GM19193 (cell line): Measurements from ENCODE around the gene STARD13.

Experiments used
- POLR2A ChIP-seq: IDR thresholded peaks from 4 replicates; pipeline ENCODE4 v1.6.1; 2011; ENCODE audit not compliant: insufficient read depth, insufficient read length; ENCODE audit errors: extremely low read depth

STARD13 gene

GRCh38 chr13:33176526-33176925 lies 109.0 kb downstream of the STARD13 start:
- TF ChIP-seq POLR2A = no peak

DNA sequence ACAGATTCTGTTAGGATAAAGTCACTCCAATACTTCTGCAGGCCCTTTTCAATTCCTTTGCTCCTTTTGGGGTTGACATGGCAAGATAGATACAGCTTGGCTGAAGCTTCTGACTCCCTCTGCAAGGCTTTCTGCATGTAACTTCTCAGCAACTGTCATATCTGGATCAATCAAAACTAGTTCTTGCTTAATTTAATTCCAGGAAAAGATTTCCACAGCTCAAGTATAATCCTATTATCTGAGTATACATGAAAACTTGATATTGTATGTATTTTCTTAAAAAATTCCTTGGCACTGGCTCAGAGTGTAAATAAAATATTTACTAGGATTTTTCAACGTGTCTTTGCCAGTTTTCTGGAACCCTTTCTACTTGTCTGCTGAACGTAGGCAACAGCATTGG lies 109.6 kb downstream of the STARD13 start:
- no peak for TF ChIP-seq POLR2A

- no peak for TF ChIP-seq POLR2A
These were observed 110.6 kb downstream of the STARD13 start for GRCh38 chr13:33174931-33175330.

GRCh38 chr13:33174491-33174890 lies 111.1 kb downstream of the STARD13 start:
- TF ChIP-seq POLR2A = no peak

- no peak for TF ChIP-seq POLR2A
These were observed 112.6 kb downstream of the STARD13 start for GRCh38 chr13:33172911-33173310.

- TF ChIP-seq POLR2A = no peak
These were observed 113.2 kb downstream of the STARD13 start for GRCh38 chr13:33172400-33172799.

DNA sequence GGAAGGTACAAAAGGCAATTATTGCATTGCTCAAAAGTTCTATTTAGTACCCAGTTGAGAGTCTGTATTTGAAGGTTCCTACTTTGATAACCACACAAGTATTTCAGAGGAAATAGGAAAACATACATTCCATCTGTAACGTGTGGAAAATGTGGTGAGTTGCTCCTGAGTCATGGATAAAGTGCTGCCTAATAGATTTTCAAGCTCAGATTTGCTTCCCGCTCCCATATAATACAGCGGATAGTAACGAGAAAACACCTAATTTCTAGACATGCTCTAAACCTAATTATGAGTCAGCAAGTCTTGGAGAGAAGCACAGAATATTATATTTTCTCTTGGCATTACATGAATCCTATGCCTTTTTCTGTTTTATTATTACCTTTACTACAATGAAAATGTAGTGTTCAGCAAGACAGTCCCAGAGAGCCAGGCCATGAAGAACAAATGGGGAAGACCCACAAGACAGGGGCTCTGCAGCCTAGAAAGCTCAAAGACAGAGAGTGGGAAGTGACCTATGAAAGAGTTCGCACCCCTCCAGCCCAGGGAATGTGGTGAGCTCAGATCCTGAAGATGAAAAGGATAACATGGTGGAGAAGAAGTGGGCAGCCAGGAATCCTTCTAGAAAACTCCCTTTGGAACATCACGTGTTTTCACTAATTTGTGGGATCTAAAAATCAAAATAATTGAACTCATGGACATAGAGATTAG lies 116.1 kb downstream of the STARD13 start:
- TF ChIP-seq POLR2A = no peak

- no peak for TF ChIP-seq POLR2A
These were observed 117.1 kb downstream of the STARD13 start for GRCh38 chr13:33168321-33168960.

DNA sequence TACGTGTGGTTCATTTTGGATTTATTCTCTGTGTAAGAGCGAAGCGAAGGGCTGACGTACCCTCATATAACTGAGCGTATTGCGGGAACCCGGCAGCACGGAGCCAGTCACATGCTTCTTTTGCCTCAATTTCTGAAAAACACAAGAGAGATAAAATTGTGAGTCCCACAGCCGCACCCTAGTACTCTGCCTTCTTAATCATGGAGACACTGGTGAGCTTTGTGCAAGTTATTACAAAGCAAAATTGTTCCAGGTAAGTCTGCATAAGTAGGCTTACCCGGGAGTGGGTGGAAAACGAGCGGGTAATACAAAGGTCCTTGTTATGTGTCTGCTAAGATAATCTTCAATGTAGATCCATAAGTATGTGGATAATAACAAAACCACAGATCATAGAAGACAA lies 118.1 kb downstream of the STARD13 start:
- no peak for TF ChIP-seq POLR2A

- no peak for TF ChIP-seq POLR2A
These were observed 119.8 kb downstream of the STARD13 start for GRCh38 chr13:33165787-33166186.

- no peak for TF ChIP-seq POLR2A
These were observed 121.2 kb downstream of the STARD13 start for GRCh38 chr13:33164331-33164730.

DNA sequence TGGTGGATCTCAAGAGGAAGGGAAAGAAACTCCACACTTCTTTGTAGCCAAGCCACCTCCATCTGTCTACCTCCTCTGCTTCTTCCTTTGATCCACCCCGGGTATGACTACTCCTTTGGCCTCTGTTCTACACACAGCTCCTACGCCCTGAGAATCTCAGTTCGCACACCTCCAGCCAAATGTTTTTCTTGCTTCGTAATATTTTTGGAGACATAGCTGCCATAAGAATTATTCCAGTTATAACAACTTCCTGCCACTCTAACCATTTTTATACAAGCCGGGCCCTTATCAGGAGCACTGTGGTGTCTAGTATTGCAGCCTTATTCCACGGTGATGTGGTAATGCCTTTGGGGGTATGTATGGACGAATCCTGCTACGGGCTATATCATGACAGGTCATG lies 126.7 kb downstream of the STARD13 start:
- no peak for TF ChIP-seq POLR2A

- no peak for TF ChIP-seq POLR2A
These were observed 127.3 kb downstream of the STARD13 start for GRCh38 chr13:33158271-33158670.

- TF ChIP-seq POLR2A = no peak
These were observed 130.6 kb downstream of the STARD13 start for GRCh38 chr13:33154911-33155310.

DNA sequence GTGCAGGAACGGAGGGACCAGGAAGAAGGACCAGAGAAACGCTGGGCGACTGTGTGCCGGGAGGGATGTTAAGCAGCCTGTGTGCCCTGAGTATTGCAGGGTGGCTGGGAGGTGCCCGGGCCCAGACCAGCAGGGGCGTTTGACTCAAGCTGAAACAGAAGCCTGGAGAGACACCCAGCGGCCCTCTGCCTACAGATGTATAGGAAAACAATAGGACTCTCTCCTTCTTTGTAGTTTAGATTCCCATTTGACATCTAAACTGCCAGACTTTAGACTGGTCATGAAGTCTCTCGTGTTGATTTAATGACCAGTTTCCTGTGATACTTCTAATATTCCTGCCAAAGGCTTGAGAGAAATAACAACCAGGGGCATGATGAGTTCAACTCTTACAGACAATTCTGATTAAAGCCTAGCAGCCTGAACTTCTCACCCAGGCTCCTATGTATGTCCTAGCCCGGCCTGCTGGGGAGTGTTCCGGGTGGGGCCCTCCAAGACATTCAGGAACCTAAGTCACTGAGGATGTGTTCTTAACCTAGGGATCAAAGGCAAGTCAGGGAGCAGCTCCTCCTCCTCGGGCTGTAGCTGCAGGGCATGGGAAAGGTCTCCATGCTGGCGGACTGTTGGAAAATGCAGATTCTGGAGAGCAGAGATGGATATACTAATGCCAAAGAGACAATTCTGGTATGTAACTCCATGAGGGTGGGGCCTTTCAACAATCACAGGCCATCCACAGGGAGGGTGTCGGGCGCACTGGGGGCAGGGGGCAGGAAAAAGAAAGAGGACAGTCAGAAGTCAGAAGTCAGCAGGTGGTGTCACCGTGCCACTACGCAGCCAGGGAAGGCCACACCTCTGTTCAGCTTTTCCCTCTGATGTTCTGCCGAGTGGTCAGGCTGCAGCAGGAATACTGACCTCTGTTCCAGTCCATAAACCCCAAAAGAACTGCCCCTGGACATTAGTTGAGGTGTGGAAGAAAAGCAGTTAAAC lies 131.8 kb downstream of the STARD13 start:
- TF ChIP-seq POLR2A = no peak
